Fibroblast of lung (primary cell): ENCODE data around the gene CASP8.

Experiments
- CTCF ChIP-seq, 2 donors: IDR thresholded peaks in 1 of 2; conservative IDR thresholded peaks in 1 of 2; 1 replicate in 1 of 2; 2 replicates in 1 of 2; pipeline ENCODE4 v1.5.1; 2011 to 2012; ENCODE audit warnings: low read length in 2 of 2, control low read depth in 1 of 2, inconsistent platforms in 1 of 2, low read depth in 1 of 2, mild to moderate bottlenecking in 1 of 2
- EZH2 ChIP-seq: IDR thresholded peaks from 2 replicates; pipeline ENCODE4 v1.5.1; 2012; ENCODE audit warnings: low read length, control low read depth, mild to moderate bottlenecking; ENCODE audit errors: missing control alignments

- TF ChIP-seq CTCF (conservative IDR thresholded peaks at IDR 0.05 in 1 of 2, IDR thresholded peaks at IDR 0.05 in 1 of 2; ENCODE audit: low read depth in 1 of 2, low read length in 2 of 2) (no peak), EZH2 (no peak)
Observed at GRCh38 chr2:201223089-201224073, 37.0 kb upstream of the CASP8 start.
